Naive thymus-derived CD4-positive, alpha-beta T cell (primary cell): ENCODE measurements around the gene DNAH8. TPM values are rescaled to one million over a fixed set of nuclear protein-coding genes. Genes with fewer than 3 reads are reported as not detected.

Source experiments
- ATAC-seq: fragments of 150-1000 bp; cut with Tn5 transposase; 2 replicates; pipeline ENCODE4 v1.10.0; 2021; ENCODE audit warnings: mild to moderate bottlenecking, moderate library complexity
- CTCF ChIA-PET: fragments of 350-600 bp; sonication (Branson Sonifier 250); formaldehyde crosslinking; loops from one replicate; lab custom pipeline; 2021; ENCODE audit warnings: antibody characterized with exemption; lab: Charles Lee
- POLR2A ChIA-PET: fragments of 350-600 bp; sonication (Branson Sonifier 250); formaldehyde crosslinking; loops from one replicate; lab custom pipeline; 2021; ENCODE audit warnings: antibody characterized with exemption, inconsistent platforms; lab: Charles Lee
- DNase-seq, 9 donors: peaks; one replicate each; pipeline versions ENCODE4 v3.0.0 to v3.0.0-alpha.2; 2020 to 2022; ENCODE audit warnings: mixed read lengths in 1 of 9
- H3K27ac ChIP-seq: one replicate; pipeline ENCODE4 v1.7.0; 2013; ENCODE audit warnings: mild to moderate bottlenecking, low read depth, low read length, moderate library complexity
- H3K27me3 ChIP-seq, 2 donors: one replicate each; pipeline ENCODE4 v1.7.0; 2013; ENCODE audit warnings: low read length in 2 of 2, mild to moderate bottlenecking in 2 of 2, moderate library complexity in 2 of 2; ENCODE audit not compliant: control insufficient read depth in 2 of 2, insufficient read depth in 2 of 2
- H3K36me3 ChIP-seq, 3 experiments: 1 replicate in 2 of 3; 2 replicates in 1 of 3; pipeline ENCODE4 v1.7.0; 2013; ENCODE audit warnings: low read length in 3 of 3, mild to moderate bottlenecking in 3 of 3, moderate library complexity in 1 of 3; ENCODE audit not compliant: insufficient read depth in 3 of 3, control insufficient read depth in 2 of 3
- H3K4me1 ChIP-seq, 2 donors: one replicate each; pipeline ENCODE4 v1.7.0; 2013; ENCODE audit warnings: low read length in 2 of 2, mild to moderate bottlenecking in 2 of 2, moderate library complexity in 1 of 2; ENCODE audit not compliant: control insufficient read depth in 2 of 2, insufficient read depth in 2 of 2
- H3K4me3 ChIP-seq: 2 replicates; pipeline ENCODE4 v1.7.0; 2013; ENCODE audit warnings: mild to moderate bottlenecking, low read length
- H3K9me3 ChIP-seq, 3 experiments: 1 replicate in 2 of 3; 2 replicates in 1 of 3; pipeline ENCODE4 v1.7.0; 2013; ENCODE audit warnings: low read length in 3 of 3; ENCODE audit not compliant: control insufficient read depth in 2 of 3
- H3K27ac Mint-ChIP-seq, 9 donors: one replicate each; pipeline ENCODE4 v1.8.0; 2020 to 2022; ENCODE audit warnings: mixed read lengths in 9 of 9, mild to moderate bottlenecking in 8 of 9, moderate library complexity in 5 of 9, inconsistent platforms in 2 of 9
- H3K27me3 Mint-ChIP-seq, 5 donors: one replicate each; pipeline ENCODE4 v1.8.0; 2021 to 2022; ENCODE audit warnings: mixed read lengths in 5 of 5, mild to moderate bottlenecking in 1 of 5
- H3K36me3 Mint-ChIP-seq, 5 donors: one replicate each; pipeline ENCODE4 v1.8.0; 2020 to 2022; ENCODE audit warnings: mixed read lengths in 5 of 5, mild to moderate bottlenecking in 3 of 5, inconsistent platforms in 1 of 5
- H3K4me1 Mint-ChIP-seq, 7 donors: one replicate each; pipeline ENCODE4 v1.8.0; 2020 to 2022; ENCODE audit warnings: mixed read lengths in 7 of 7, mild to moderate bottlenecking in 3 of 7, inconsistent platforms in 1 of 7
- H3K4me3 Mint-ChIP-seq, 10 donors: one replicate each; pipeline ENCODE4 v1.8.0; 2020 to 2022; ENCODE audit warnings: mild to moderate bottlenecking in 10 of 10, mixed read lengths in 10 of 10, moderate library complexity in 6 of 10, inconsistent platforms in 2 of 10
- H3K9me3 Mint-ChIP-seq, 11 donors: one replicate each; pipeline ENCODE4 v1.8.0; 2020 to 2022; ENCODE audit warnings: mixed read lengths in 11 of 11, mild to moderate bottlenecking in 4 of 11, inconsistent platforms in 1 of 11, moderate library complexity in 1 of 11
- intact Hi-C, 2 donors: fragments of 100-400 bp; cut with micrococcal nuclease; formaldehyde crosslinking; loops; one replicate each; pipeline ENCODE4 v1.15.1; 2023
- polyA plus RNA-seq, 2 donors: library from polyadenylated mRNA; unstranded; fragments of 300-500 nt; fragmentation: Illumina TruSeq; gene quantifications; one replicate each; pipeline ENCODE4 v1.2.3, GENCODE V29; 2021
- total RNA-seq, 6 experiments: library from RNA in 5 of 6; stranded (reverse) in 5 of 6; gene quantifications; 1 replicate in 5 of 6; 2 replicates in 1 of 6; pipeline ENCODE4 v1.2.3 and lab custom pipeline; 2021 to 2026

The DNAH8 gene
- total and polyA plus RNA-seq, 7 experiments from 2014 or later = 0.02 to 0.15 (median 0.05) TPM; not detected in 2

GRCh38 chr6:38783443-38784228, 68.5 kb downstream of the DNAH8 start:
- Histone ChIP-seq H3K36me3 (no peaks in the 10 kb centered on the region), H3K4me1 (no peaks in the 10 kb centered on the region), H3K9me3 (no peaks in the 10 kb centered on the region), H3K4me3 (no peak overlapping the region), H3K27me3 (no peaks in the 10 kb centered on the region), H3K27ac (no peak overlapping the region)
- ChIA-PET CTCF (no interaction called here), POLR2A (no interaction called here)
- H3K36me3 Mint-ChIP-seq = no peaks in the 10 kb centered on the region
- DNase-seq (no peak), ATAC-seq (no peak)
- intact Hi-C loops = no loop called here
- peaks cover 0 to 2% (median 0%) of the 10 kb centered on the region in 11 donors for H3K9me3 Mint-ChIP-seq
- no peak overlapping the region for H3K27ac Mint-ChIP-seq
- H3K4me1 Mint-ChIP-seq = no peaks in the 10 kb centered on the region
- H3K27me3 Mint-ChIP-seq = peaks cover 22 to 48% (median 31%) of the 10 kb centered on the region in 5 donors
- H3K4me3 Mint-ChIP-seq = no peak overlapping the region

DNA sequence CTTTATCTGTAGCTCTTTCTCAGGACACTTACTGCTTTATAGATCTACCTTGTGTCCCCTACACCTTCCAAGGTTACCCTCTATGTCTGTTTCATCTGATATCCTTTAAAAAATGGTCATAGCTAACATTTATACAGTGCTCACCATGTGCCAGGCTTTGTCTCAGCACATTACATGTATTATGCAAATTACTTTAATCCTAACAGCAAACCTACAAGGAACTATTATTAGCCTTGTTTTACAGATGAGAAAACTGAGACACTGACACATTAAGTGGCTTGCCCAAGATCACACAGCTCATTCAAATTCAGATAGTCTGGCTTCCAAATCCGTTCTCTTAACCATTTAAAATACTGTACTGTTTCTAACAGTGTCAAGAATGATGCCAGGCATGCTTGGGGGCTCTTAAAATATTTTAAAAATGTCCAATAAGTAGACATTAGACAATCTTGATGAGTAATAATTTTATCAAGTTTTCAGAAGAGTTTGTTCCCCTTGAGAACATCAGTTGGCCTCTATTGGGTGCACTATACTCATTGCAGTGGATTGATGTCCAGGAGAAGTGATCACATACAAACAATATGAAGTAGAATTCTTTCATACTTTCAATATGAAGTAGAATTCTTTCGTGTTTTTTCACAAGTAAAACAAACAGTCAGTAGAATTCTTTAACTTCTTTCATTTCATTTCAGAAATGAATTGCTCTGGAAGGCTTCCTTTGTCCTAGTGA, 69.6 kb downstream of the DNAH8 start:
- Histone ChIP-seq H3K4me3 (no peak overlapping the region), H3K9me3 (no peaks in the 10 kb centered on the region), H3K27me3 (no peaks in the 10 kb centered on the region), H3K4me1 (no peaks in the 10 kb centered on the region), H3K36me3 (no peaks in the 10 kb centered on the region), H3K27ac (no peak overlapping the region)
- no peak overlapping the region for H3K4me3 Mint-ChIP-seq
- CTCF ChIA-PET = no interaction called here
- H3K27me3 Mint-ChIP-seq = peaks cover 14 to 48% (median 31%) of the 10 kb centered on the region in 5 donors
- no peak overlapping the region for H3K27ac Mint-ChIP-seq
- no peak for DNase-seq
- POLR2A ChIA-PET = no interaction called here
- intact Hi-C loops = no loop called here
- no peak for ATAC-seq
- H3K36me3 Mint-ChIP-seq = no peaks in the 10 kb centered on the region
- H3K9me3 Mint-ChIP-seq = peaks cover 0 to 2% (median 0%) of the 10 kb centered on the region in 11 donors
- no peaks in the 10 kb centered on the region for H3K4me1 Mint-ChIP-seq

DNA sequence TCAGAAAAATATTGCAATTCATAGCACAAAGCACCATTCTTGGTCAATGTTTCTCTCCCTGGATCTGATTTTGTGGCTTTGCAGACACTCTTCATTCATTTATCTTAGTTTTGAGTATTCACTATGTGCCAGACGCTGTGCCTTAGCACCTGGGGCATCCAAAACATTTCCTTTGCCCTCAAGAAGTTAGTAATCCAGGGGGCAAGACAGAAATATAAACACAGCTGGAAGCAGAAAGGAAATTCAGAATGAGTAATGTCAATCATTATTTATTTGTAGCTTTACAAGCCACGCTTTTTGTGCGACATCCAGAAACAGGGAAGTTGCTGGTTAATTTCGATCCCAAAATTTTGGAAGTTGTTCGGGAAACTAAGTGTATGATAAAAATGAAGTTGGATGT, 71.4 kb downstream of the DNAH8 start:
- intact Hi-C loops = no loop called here
- ATAC-seq (no peak), DNase-seq (no peak)
- H3K4me3 ChIP-seq = no peak overlapping the region
- no peaks in the 10 kb centered on the region for H3K36me3 Mint-ChIP-seq
- peaks cover 8 to 44% (median 25%) of the 10 kb centered on the region in 5 donors for H3K27me3 Mint-ChIP-seq
- no peak overlapping the region for H3K4me3 Mint-ChIP-seq
- H3K36me3 ChIP-seq = no peaks in the 10 kb centered on the region
- no peak overlapping the region for H3K27ac ChIP-seq
- H3K27me3 ChIP-seq = no peaks in the 10 kb centered on the region
- no peaks in the 10 kb centered on the region for H3K4me1 ChIP-seq
- ChIA-PET CTCF (no interaction called here), POLR2A (no interaction called here)
- no peaks in the 10 kb centered on the region for H3K9me3 ChIP-seq
- H3K4me1 Mint-ChIP-seq = no peaks in the 10 kb centered on the region
- H3K9me3 Mint-ChIP-seq = peaks cover 0 to 2% (median 0%) of the 10 kb centered on the region in 11 donors
- H3K27ac Mint-ChIP-seq = no peak overlapping the region

- ChIA-PET POLR2A (no interaction called here), CTCF (no interaction called here)
- Histone ChIP-seq H3K27me3 (no peaks in the 10 kb centered on the region), H3K4me3 (no peak overlapping the region), H3K9me3 (no peaks in the 10 kb centered on the region), H3K4me1 (no peaks in the 10 kb centered on the region), H3K36me3 (no peaks in the 10 kb centered on the region), H3K27ac (no peak overlapping the region)
- Mint-ChIP-seq H3K36me3 (no peaks in the 10 kb centered on the region), H3K4me1 (no peaks in the 10 kb centered on the region), H3K27me3 (peaks cover 10 to 41% (median 18%) of the 10 kb centered on the region in 5 donors), H3K4me3 (no peak overlapping the region), H3K27ac (no peak overlapping the region), H3K9me3 (no peaks in the 10 kb centered on the region)
- no peak for DNase-seq
- no peak for ATAC-seq
- intact Hi-C loops = no loop called here
Measured at GRCh38 chr6:38789256-38789655, 74.1 kb downstream of the DNAH8 start.

- no peaks in the 10 kb centered on the region for H3K4me1 ChIP-seq
- Mint-ChIP-seq H3K4me1 (no peaks in the 10 kb centered on the region), H3K27ac (no peak overlapping the region), H3K9me3 (peaks cover 0 to 1% (median 0%) of the 10 kb centered on the region in 11 donors), H3K36me3 (no peaks in the 10 kb centered on the region), H3K4me3 (no peak overlapping the region), H3K27me3 (peaks cover 22 to 41% (median 29%) of the 10 kb centered on the region in 5 donors)
- no peak for ATAC-seq
- ChIA-PET POLR2A (no interaction called here), CTCF (no interaction called here)
- H3K27me3 ChIP-seq = no peaks in the 10 kb centered on the region
- no peak overlapping the region for H3K4me3 ChIP-seq
- H3K9me3 ChIP-seq = no peaks in the 10 kb centered on the region
- no peaks in the 10 kb centered on the region for H3K36me3 ChIP-seq
- intact Hi-C loops = no loop called here
- no peak for DNase-seq
- no peak overlapping the region for H3K27ac ChIP-seq
Measured at GRCh38 chr6:38792356-38792755, 77.2 kb downstream of the DNAH8 start.

DNA sequence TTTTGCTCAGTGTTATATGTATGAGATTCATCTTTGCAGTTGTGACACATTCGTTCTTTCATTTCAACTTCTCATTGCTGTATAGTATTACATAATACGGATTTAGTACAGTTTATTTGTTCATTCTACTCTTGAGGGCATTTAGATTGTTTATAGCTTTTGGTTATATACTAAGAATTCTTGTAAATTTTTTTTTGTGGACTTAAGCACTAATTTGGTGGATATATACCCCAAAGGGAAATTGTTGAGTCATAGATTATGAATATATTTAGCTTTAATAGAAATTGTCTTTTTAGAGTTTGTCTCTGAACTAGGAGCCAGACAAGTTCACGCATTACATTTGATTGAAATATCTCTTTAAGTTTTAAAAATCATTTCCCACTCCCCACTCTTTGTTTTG, 79.6 kb downstream of the DNAH8 start:
- DNase-seq (no peak), ATAC-seq (no peak)
- POLR2A ChIA-PET = no interaction called here
- no peak overlapping the region for H3K4me3 Mint-ChIP-seq
- CTCF ChIA-PET = no interaction called here
- H3K4me1 ChIP-seq = no peaks in the 10 kb centered on the region
- H3K9me3 ChIP-seq = no peaks in the 10 kb centered on the region
- H3K4me1 Mint-ChIP-seq = peaks cover 0 to 3% (median 0%) of the 10 kb centered on the region in 7 donors
- no peaks in the 10 kb centered on the region for H3K36me3 Mint-ChIP-seq
- peaks cover 0 to 2% (median 0%) of the 10 kb centered on the region in 11 donors for H3K9me3 Mint-ChIP-seq
- H3K27me3 ChIP-seq = peaks cover 0 to 4% of the 10 kb centered on the region in 2 donors
- intact Hi-C loops = no loop called here
- H3K27me3 Mint-ChIP-seq = peaks cover 35 to 52% (median 46%) of the 10 kb centered on the region in 5 donors
- no peak overlapping the region for H3K4me3 ChIP-seq
- no peaks in the 10 kb centered on the region for H3K36me3 ChIP-seq
- H3K27ac ChIP-seq = no peak overlapping the region
- no peak overlapping the region for H3K27ac Mint-ChIP-seq
